ENCODE data around the gene NKPD1.

The NKPD1 gene

GRCh38 chr19:45141203-45141900 lies 19.4 kb downstream of the NKPD1 start:
- TF ChIP-seq EGR1 (IDR thresholded peaks at IDR 0.05) (no peak), TAF1 (IDR thresholded peaks at IDR 0.05; ENCODE audit: low read depth) (no peak)

- no peak for TF ChIP-seq ZBTB7A (IDR thresholded peaks at IDR 0.05; ENCODE audit: low read depth)
- TF ChIP-seq CEBPB (IDR thresholded peaks at IDR 0.05) = no peak
- TF ChIP-seq NFIC (IDR thresholded peaks at IDR 0.05) = no peak
These were observed 20.2 kb downstream of the NKPD1 start for GRCh38 chr19:45140533-45140932.

GRCh38 chr19:45140144-45140503 lies 20.7 kb downstream of the NKPD1 start:
- TF ChIP-seq CREB1 (IDR thresholded peaks at IDR 0.05; ENCODE audit: low read depth) (no peak), MAX (IDR thresholded peaks at IDR 0.05) (no peak), NFIC (IDR thresholded peaks at IDR 0.05) (no peak), EGR1 (IDR thresholded peaks at IDR 0.05) (no peak), REST (IDR thresholded peaks at IDR 0.05; ENCODE audit: low read depth) (no peak), TCF12 (IDR thresholded peaks at IDR 0.05; ENCODE audit: low read depth) (no peak), EP300 (IDR thresholded peaks at IDR 0.05; ENCODE audit: borderline replicate concordance) (no peak), FOXM1 (IDR thresholded peaks at IDR 0.05; ENCODE audit: borderline replicate concordance, low read depth) (no peak), TAF1 (IDR thresholded peaks at IDR 0.05; ENCODE audit: low read depth) (no peak), RAD21 (IDR thresholded peaks at IDR 0.05; ENCODE audit: low read depth) (no peak), TEAD4 (IDR thresholded peaks at IDR 0.05) (no peak), YY1 (IDR thresholded peaks at IDR 0.05; ENCODE audit: low read depth) (no peak)
- TF ChIP-seq, protein P1, sequence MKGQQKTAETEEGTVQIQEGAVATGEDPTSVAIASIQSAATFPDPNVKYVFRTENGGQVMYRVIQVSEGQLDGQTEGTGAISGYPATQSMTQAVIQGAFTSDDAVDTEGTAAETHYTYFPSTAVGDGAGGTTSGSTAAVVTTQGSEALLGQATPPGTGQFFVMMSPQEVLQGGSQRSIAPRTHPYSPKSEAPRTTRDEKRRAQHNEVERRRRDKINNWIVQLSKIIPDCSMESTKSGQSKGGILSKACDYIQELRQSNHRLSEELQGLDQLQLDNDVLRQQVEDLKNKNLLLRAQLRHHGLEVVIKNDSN (IDR thresholded peaks at IDR 0.05) = no peak

DNA sequence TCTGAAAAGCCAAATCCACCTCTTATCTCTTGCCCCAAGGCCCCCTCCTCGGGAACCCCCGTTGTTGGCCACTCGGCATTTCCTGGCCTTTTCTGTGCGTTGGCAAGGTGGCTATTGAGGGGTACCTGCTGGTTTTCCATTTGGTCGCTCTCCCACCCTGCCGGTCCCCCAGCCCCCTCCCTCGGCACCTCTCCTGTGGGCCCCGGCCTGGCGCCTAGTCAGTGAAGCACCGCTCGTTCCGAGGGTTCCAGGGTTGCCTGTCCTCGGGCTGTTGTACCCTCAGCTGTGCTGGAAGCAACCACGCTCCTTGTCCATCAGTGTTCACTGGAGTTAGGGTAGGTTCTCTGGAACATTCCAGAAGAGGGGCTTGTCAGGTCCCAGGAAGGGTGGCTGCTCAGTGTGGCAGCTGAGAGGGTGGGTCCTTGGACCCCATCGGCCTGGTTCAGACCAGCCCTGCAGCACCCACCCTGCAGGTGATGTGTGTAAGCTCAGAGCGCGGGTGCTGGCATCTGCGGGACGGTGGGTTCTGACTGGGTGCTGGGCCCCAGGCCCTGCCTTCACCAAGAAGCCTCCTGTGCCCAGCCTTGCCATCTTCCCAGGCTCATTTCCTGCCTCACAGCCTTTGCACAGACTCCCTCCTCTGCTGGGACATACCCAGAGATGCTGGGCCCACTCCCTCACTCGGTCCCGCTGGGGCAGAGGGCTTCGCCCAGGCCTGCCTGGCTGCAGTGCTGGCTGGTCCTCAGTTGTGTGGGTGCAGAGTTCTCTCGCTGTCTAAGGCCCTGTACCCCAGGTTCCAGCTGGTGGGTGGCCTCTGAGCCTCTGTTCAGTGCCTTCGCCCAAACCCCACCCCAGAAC lies 21.3 kb downstream of the NKPD1 start:
- TF ChIP-seq MAX (IDR thresholded peaks at IDR 0.05) (no peak), EP300 (IDR thresholded peaks at IDR 0.05; ENCODE audit: borderline replicate concordance) (no peak), REST (IDR thresholded peaks at IDR 0.05; ENCODE audit: low read depth) (no peak), RAD21 (IDR thresholded peaks at IDR 0.05; ENCODE audit: low read depth) (no peak), ZBTB7A (IDR thresholded peaks at IDR 0.05; ENCODE audit: low read depth) (no peak), TEAD4 (IDR thresholded peaks at IDR 0.05) (no peak), YY1 (IDR thresholded peaks at IDR 0.05; ENCODE audit: low read depth) (no peak), TCF12 (IDR thresholded peaks at IDR 0.05; ENCODE audit: low read depth) (no peak), TAF1 (IDR thresholded peaks at IDR 0.05; ENCODE audit: low read depth) (no peak), CREB1 (IDR thresholded peaks at IDR 0.05; ENCODE audit: low read depth) (no peak), NFIC (IDR thresholded peaks at IDR 0.05) (no peak), EGR1 (IDR thresholded peaks at IDR 0.05) (no peak), FOXM1 (IDR thresholded peaks at IDR 0.05; ENCODE audit: borderline replicate concordance, low read depth) (no peak), CEBPB (IDR thresholded peaks at IDR 0.05) (no peak)
- TF ChIP-seq, protein P1 (IDR thresholded peaks at IDR 0.05) = no peak

- TF ChIP-seq TEAD4 (IDR thresholded peaks at IDR 0.05) = no peak
- TF ChIP-seq NFIC (IDR thresholded peaks at IDR 0.05) = no peak
- no peak for TF ChIP-seq EGR1 (IDR thresholded peaks at IDR 0.05)
- no peak for TF ChIP-seq RAD21 (IDR thresholded peaks at IDR 0.05; ENCODE audit: low read depth)
- TF ChIP-seq EP300 (IDR thresholded peaks at IDR 0.05; ENCODE audit: borderline replicate concordance) = no peak
- TF ChIP-seq ZBTB7A (IDR thresholded peaks at IDR 0.05; ENCODE audit: low read depth) = no peak
- no peak for TF ChIP-seq TAF1 (IDR thresholded peaks at IDR 0.05; ENCODE audit: low read depth)
- no peak for TF ChIP-seq MAX (IDR thresholded peaks at IDR 0.05)
- no peak for TF ChIP-seq YY1 (IDR thresholded peaks at IDR 0.05; ENCODE audit: low read depth)
- TF ChIP-seq CREB1 (IDR thresholded peaks at IDR 0.05; ENCODE audit: low read depth) = no peak
- no peak for TF ChIP-seq FOXM1 (IDR thresholded peaks at IDR 0.05; ENCODE audit: borderline replicate concordance, low read depth)
- TF ChIP-seq REST (IDR thresholded peaks at IDR 0.05; ENCODE audit: low read depth) = no peak
- TF ChIP-seq, protein P1 (IDR thresholded peaks at IDR 0.05) = no peak
These were observed 22.5 kb downstream of the NKPD1 start for GRCh38 chr19:45138303-45138751.
